ENCODE data around the gene ZNF222.

The ZNF222 gene

GRCh38 chr19:44025217-44025936 lies at the start of gene ZNF222:
TSS of gene ZNF222 (plus strand) at chr19:44025379. CDS start at chr19:44025437, 58 bp downstream.
- DNase-seq: peak; percentile 66

GRCh38 chr19:43976732-43977131 lies 48.4 kb upstream of the ZNF222 start:
- no peak for DNase-seq

GRCh38 chr19:43983544-43983911 lies 41.7 kb upstream of the ZNF222 start:
- no peak for DNase-seq

GRCh38 chr19:43983912-43984686 lies 41.1 kb upstream of the ZNF222 start, which contains the start of gene ZNF155:
TSS of gene ZNF155 (plus strand) at chr19:43984188. CDS start at chr19:43988544, 4,356 bp downstream.
- DNase-seq: peak; percentile 59

GRCh38 chr19:43984687-43985000 lies 40.5 kb upstream of the ZNF222 start:
- no peak for DNase-seq

GRCh38 chr19:43997631-43998290 lies 27.4 kb upstream of the ZNF222 start:
- no peak for DNase-seq

- no peak for DNase-seq
These were observed 23.0 kb upstream of the ZNF222 start for GRCh38 chr19:44002212-44002565.

- peak; percentile 69 for DNase-seq
These were observed 22.4 kb upstream of the ZNF222 start, which contains the start of gene ZNF230 for GRCh38 chr19:44002566-44003460. TSS of gene ZNF230 (plus strand) at chr19:44002957. CDS start at chr19:44007079, 4,122 bp downstream.

GRCh38 chr19:44003461-44004009 lies 21.6 kb upstream of the ZNF222 start:
- no peak for DNase-seq

- DNase-seq: no peak
These were observed 19.2 kb upstream of the ZNF222 start for GRCh38 chr19:44005973-44006372.

GRCh38 chr19:44007473-44007872 lies 17.7 kb upstream of the ZNF222 start:
- DNase-seq: no peak

- DNase-seq: no peak
These were observed 14.7 kb upstream of the ZNF222 start for GRCh38 chr19:44010468-44010867.

- no peak for DNase-seq
These were observed 5.7 kb upstream of the ZNF222 start for GRCh38 chr19:44019498-44019897.

- DNase-seq: no peak
These were observed 4.0 kb upstream of the ZNF222 start for GRCh38 chr19:44021221-44021620.

- no peak for DNase-seq
These were observed 321 bp upstream of the ZNF222 start for GRCh38 chr19:44024900-44025216.

- no peak for DNase-seq
These were observed 1.4 kb downstream of the ZNF222 start for GRCh38 chr19:44026622-44027021.

GRCh38 chr19:44032001-44032610 lies 6.9 kb downstream of the ZNF222 start:
- DNase-seq: no peak

- DNase-seq: no peak
These were observed 17.0 kb downstream of the ZNF222 start for GRCh38 chr19:44042147-44042546.

- DNase-seq: peak; percentile 20
These were observed 25.8 kb downstream of the ZNF222 start for GRCh38 chr19:44050740-44051649.

GRCh38 chr19:44051650-44052402 lies 26.6 kb downstream of the ZNF222 start, which contains the start of gene ZNF223:
TSS of gene ZNF223 (plus strand) at chr19:44052036. CDS start at chr19:44055177, 3,141 bp downstream.
- peak; percentile 70 for DNase-seq

Data from stimulated activated CD4-positive, alpha-beta T cell treated with anti-CD3 and anti-CD28 coated beads, Interleukin-12 subunit alpha, Interleukin-12 subunit beta, amount 100 ng/mL, for 4 hours (primary cell).